ENCODE data around the gene RPTOR.

Gene RPTOR

GRCh38 chr17:80918731-80919130 lies 374.1 kb downstream of the RPTOR start:
- Histone ChIP-seq H3K27me3 (ENCODE audit: insufficient read depth, low read length) (no peaks in the 10 kb centered on the region), H3K4me2 (ENCODE audit: low read length) (no peak overlapping the region), H3K36me3 (ENCODE audit: insufficient read depth, low read length) (peaks cover 92% of the 10 kb centered on the region), H3K9me3 (ENCODE audit: low read length) (peaks cover 9% of the 10 kb centered on the region; the same call in 1 of the 2 replicates), H3F3A (ENCODE audit: insufficient read depth, low read length) (no peaks in the 10 kb centered on the region), H2AFZ (ENCODE audit: low read length) (no peak overlapping the region), H3K4me1 (ENCODE audit: insufficient read depth, low read length, severe bottlenecking) (no peaks in the 10 kb centered on the region), H3K4me3 (ENCODE audit: low read depth, low read length, poor library complexity, severe bottlenecking) (no peak overlapping the region), H4K20me1 (ENCODE audit: insufficient read depth, low read length) (no peaks in the 10 kb centered on the region), H3K9ac (ENCODE audit: low read length) (no peak overlapping the region), H3K79me2 (ENCODE audit: insufficient read depth, low read length) (no peaks in the 10 kb centered on the region), H3K9me2 (ENCODE audit: low read depth, low read length) (no peaks in the 10 kb centered on the region), H3K27ac (ENCODE audit: low read depth, low read length, poor library complexity, severe bottlenecking) (no peak overlapping the region)
- TF ChIP-seq CTCF (IDR thresholded peaks at IDR 0.05; ENCODE audit: low read length) (no peak), EZH2 (IDR thresholded peaks at IDR 0.05; ENCODE audit: borderline replicate concordance, low read length) (no peak)

DNA sequence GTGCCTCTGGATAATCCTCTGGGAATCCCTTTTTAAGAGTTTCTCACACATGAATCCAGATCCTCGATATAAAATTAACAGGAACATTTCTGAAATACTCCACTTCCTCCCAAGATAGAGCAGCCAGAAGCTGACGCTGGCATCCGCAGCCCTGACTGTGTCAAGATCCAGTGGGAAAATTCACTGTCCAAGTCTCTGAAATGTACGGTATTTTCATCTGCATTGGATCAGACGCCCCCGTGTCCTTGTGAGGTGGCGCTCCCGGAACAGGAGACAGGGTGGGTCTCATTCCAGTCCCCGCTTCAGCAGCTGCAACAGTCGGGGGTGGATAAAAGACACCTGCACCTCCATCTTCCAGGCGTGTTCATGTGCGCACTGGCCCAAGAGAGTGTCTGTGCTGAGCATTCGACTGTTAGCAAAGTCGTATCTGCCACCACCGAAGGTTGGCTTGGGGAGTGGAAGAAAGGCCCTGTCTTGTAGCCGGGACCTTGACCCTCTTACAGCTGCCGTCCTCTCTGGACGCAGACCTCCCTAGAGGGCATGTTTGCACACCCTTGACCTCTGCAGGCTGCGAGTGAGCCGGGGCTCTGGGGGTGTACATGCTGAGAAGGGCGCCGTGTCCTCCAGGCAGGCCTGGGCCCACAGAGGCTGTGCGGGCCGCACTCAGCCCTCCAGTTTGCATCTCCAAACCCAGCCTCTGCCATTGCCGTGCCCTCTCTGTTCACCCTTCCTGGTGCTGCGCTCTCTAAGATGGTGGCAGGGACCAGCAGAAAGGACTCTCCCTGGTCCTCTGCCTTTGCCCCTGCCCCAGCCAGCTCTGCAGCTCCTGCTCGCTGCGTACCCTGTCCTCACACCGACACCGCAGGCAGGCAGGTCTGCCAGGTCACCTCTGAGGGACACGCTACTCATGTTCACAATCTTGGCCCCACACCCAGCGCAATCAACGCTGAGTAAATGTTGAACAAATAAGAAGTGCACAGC lies 375.0 kb downstream of the RPTOR start:
- Histone ChIP-seq H3K9ac (ENCODE audit: low read length) (no peak overlapping the region), H4K20me1 (ENCODE audit: insufficient read depth, low read length) (no peaks in the 10 kb centered on the region), H3K36me3 (ENCODE audit: insufficient read depth, low read length) (peaks cover 92% of the 10 kb centered on the region), H3K4me1 (ENCODE audit: insufficient read depth, low read length, severe bottlenecking) (no peaks in the 10 kb centered on the region), H3K9me2 (ENCODE audit: low read depth, low read length) (no peaks in the 10 kb centered on the region), H3K27me3 (ENCODE audit: insufficient read depth, low read length) (no peaks in the 10 kb centered on the region), H3K4me2 (ENCODE audit: low read length) (no peak overlapping the region), H2AFZ (ENCODE audit: low read length) (no peak overlapping the region), H3K9me3 (ENCODE audit: low read length) (peaks cover 4% of the 10 kb centered on the region; the same call in 1 of the 2 replicates), H3F3A (ENCODE audit: insufficient read depth, low read length) (no peaks in the 10 kb centered on the region), H3K79me2 (ENCODE audit: insufficient read depth, low read length) (no peaks in the 10 kb centered on the region), H3K27ac (ENCODE audit: low read depth, low read length, poor library complexity, severe bottlenecking) (no peak overlapping the region), H3K4me3 (ENCODE audit: low read depth, low read length, poor library complexity, severe bottlenecking) (no peak overlapping the region)
- TF ChIP-seq CTCF (IDR thresholded peaks at IDR 0.05; ENCODE audit: low read length) (no peak), EZH2 (IDR thresholded peaks at IDR 0.05; ENCODE audit: borderline replicate concordance, low read length) (no peak)

GRCh38 chr17:80920441-80920840 lies 375.8 kb downstream of the RPTOR start:
- Histone ChIP-seq H3K9me2 (ENCODE audit: low read depth, low read length) (no peaks in the 10 kb centered on the region), H3K79me2 (ENCODE audit: insufficient read depth, low read length) (no peaks in the 10 kb centered on the region), H2AFZ (ENCODE audit: low read length) (no peak overlapping the region), H3K27ac (ENCODE audit: low read depth, low read length, poor library complexity, severe bottlenecking) (no peak overlapping the region), H3K36me3 (ENCODE audit: insufficient read depth, low read length) (peaks cover 94% of the 10 kb centered on the region), H3K9me3 (ENCODE audit: low read length) (no peaks in the 10 kb centered on the region), H4K20me1 (ENCODE audit: insufficient read depth, low read length) (no peaks in the 10 kb centered on the region), H3K4me2 (ENCODE audit: low read length) (no peak overlapping the region), H3K4me3 (ENCODE audit: low read depth, low read length, poor library complexity, severe bottlenecking) (no peak overlapping the region), H3K9ac (ENCODE audit: low read length) (no peak overlapping the region), H3K27me3 (ENCODE audit: insufficient read depth, low read length) (no peaks in the 10 kb centered on the region), H3F3A (ENCODE audit: insufficient read depth, low read length) (no peaks in the 10 kb centered on the region), H3K4me1 (ENCODE audit: insufficient read depth, low read length, severe bottlenecking) (no peaks in the 10 kb centered on the region)
- TF ChIP-seq EZH2 (IDR thresholded peaks at IDR 0.05; ENCODE audit: borderline replicate concordance, low read length) = no peak
- no peak for TF ChIP-seq CTCF (IDR thresholded peaks at IDR 0.05; ENCODE audit: low read length)

All from OCI-LY1 (cell line).